ENCODE measurements around the gene TSHZ2. TPM values are rescaled to one million over a fixed set of nuclear protein-coding genes. Genes with fewer than 3 reads are reported as not detected.

The TSHZ2 gene
- total RNA-seq, 2 experiments from 2014 or later, result 0.38 to 0.54 TPM

GRCh38 chr20:53159160-53159559 lies 187.0 kb downstream of the TSHZ2 start:
- no peak for ATAC-seq
- H3K27me3 Mint-ChIP-seq, result peaks cover 4% of the 10 kb centered on the region
- H3K9me3 Mint-ChIP-seq, result no peaks in the 10 kb centered on the region
- no peak for TF ChIP-seq CTCF (IDR thresholded peaks at IDR 0.05)
- no peaks in the 10 kb centered on the region for H3K36me3 Mint-ChIP-seq (ENCODE audit: low read depth)
- H3K4me1 Mint-ChIP-seq (ENCODE audit: low read depth), result peaks cover 3% of the 10 kb centered on the region
- no peak for DNase-seq
- POLR2A ChIA-PET, result interaction anchor here (0.8 kb wide), 1 partner anchor 13 kb away, joined by 3 read pairs; no protein-coding TSS in a partner anchor
- H3K4me3 Mint-ChIP-seq, result no peak overlapping the region
- no peak overlapping the region for H3K27ac Mint-ChIP-seq
- CTCF ChIA-PET, result interaction anchor here (0.9 to 2.0 kb wide), 6 partner anchors 10 to 389 kb away, joined by 3 to 8 read pairs (median 4); no protein-coding TSS in a partner anchor
- intact Hi-C loops (cut with micrococcal nuclease), result no loop called here

GRCh38 chr20:53161073-53161472 lies 188.9 kb downstream of the TSHZ2 start:
- Mint-ChIP-seq H3K4me3 (no peak overlapping the region), H3K27ac (no peak overlapping the region), H3K4me1 (ENCODE audit: low read depth) (peaks cover 3% of the 10 kb centered on the region), H3K27me3 (peaks cover 2% of the 10 kb centered on the region), H3K9me3 (no peaks in the 10 kb centered on the region), H3K36me3 (ENCODE audit: low read depth) (no peaks in the 10 kb centered on the region)
- intact Hi-C loops (cut with micrococcal nuclease), result no loop called here
- DNase-seq (no peak), ATAC-seq (no peak)
- ChIA-PET CTCF (no interaction called here), POLR2A (no interaction called here)
- no peak for TF ChIP-seq CTCF (IDR thresholded peaks at IDR 0.05)

- no peak overlapping the region for H3K4me3 Mint-ChIP-seq
- intact Hi-C loops (cut with micrococcal nuclease), result no loop called here
Measured at GRCh38 chr20:53161473-53161872, 189.3 kb downstream of the TSHZ2 start.

GRCh38 chr20:53162251-53162835 lies 190.2 kb downstream of the TSHZ2 start:
- DNase-seq, result peak; percentile 10
- no peaks in the 10 kb centered on the region for H3K36me3 Mint-ChIP-seq (ENCODE audit: low read depth)
- TF ChIP-seq CTCF (IDR thresholded peaks at IDR 0.05), result no peak
- CTCF ChIA-PET, result interaction anchor here (0.9 kb wide), 1 partner anchor 84 kb away, joined by 3 read pairs; no protein-coding TSS in a partner anchor
- intact Hi-C loops (cut with micrococcal nuclease), result no loop called here
- H3K4me3 Mint-ChIP-seq, result no peak overlapping the region
- no peaks in the 10 kb centered on the region for H3K9me3 Mint-ChIP-seq
- POLR2A ChIA-PET, result no interaction called here
- H3K27ac Mint-ChIP-seq, result no peak overlapping the region
- H3K4me1 Mint-ChIP-seq (ENCODE audit: low read depth), result peaks cover 3% of the 10 kb centered on the region
- H3K27me3 Mint-ChIP-seq, result peaks cover 2% of the 10 kb centered on the region
- no peak for ATAC-seq

More at GRCh38 chr20:53161473-53161872, 189.3 kb downstream of the TSHZ2 start:
- H3K9me3 Mint-ChIP-seq, result no peaks in the 10 kb centered on the region
- CTCF ChIA-PET, result interaction anchor here (0.9 kb wide), 1 partner anchor 83 kb away, joined by 3 read pairs; no protein-coding TSS in a partner anchor
- H3K27ac Mint-ChIP-seq, result no peak overlapping the region
- ATAC-seq (no peak), DNase-seq (no peak)
- no peak for TF ChIP-seq CTCF (IDR thresholded peaks at IDR 0.05)
- POLR2A ChIA-PET, result no interaction called here
- H3K4me1 Mint-ChIP-seq (ENCODE audit: low read depth), result peaks cover 3% of the 10 kb centered on the region
- no peaks in the 10 kb centered on the region for H3K36me3 Mint-ChIP-seq (ENCODE audit: low read depth)
- peaks cover 2% of the 10 kb centered on the region for H3K27me3 Mint-ChIP-seq

GRCh38 chr20:53163486-53163885 lies 191.3 kb downstream of the TSHZ2 start:
- DNase-seq (peak; percentile 18), ATAC-seq (no peak)
- TF ChIP-seq CTCF (IDR thresholded peaks at IDR 0.05), result no peak
- Mint-ChIP-seq H3K9me3 (no peaks in the 10 kb centered on the region), H3K4me1 (ENCODE audit: low read depth) (peaks cover 3% of the 10 kb centered on the region), H3K27ac (no peak overlapping the region), H3K36me3 (ENCODE audit: low read depth) (no peaks in the 10 kb centered on the region), H3K27me3 (peaks cover 2% of the 10 kb centered on the region), H3K4me3 (no peak overlapping the region)
- POLR2A ChIA-PET, result no interaction called here
- intact Hi-C loops (cut with micrococcal nuclease), result no loop called here
- CTCF ChIA-PET, result no interaction called here
